ENCODE measurements around the gene MUC5B.

The MUC5B gene

GRCh38 chr11:1307998-1308742 is 85.3 kb downstream of the MUC5B start:
- peak in 1 of 42 donors; percentile 36 for DNase-seq

GRCh38 chr11:1308743-1309497 is 86.1 kb downstream of the MUC5B start:
- DNase-seq, result no peak
- intact Hi-C loops (cut with DNase I), result loop anchor here (10.0 kb wide), 1 partner anchor 206 kb away; no protein-coding TSS in a partner anchor

More at GRCh38 chr11:1307998-1308742, 85.3 kb downstream of the MUC5B start:
- intact Hi-C loops (cut with DNase I), result loop anchor here (10.0 kb wide), 1 partner anchor 207 kb away; no protein-coding TSS in a partner anchor

- DNase-seq, result peak; percentile 82 to 99 (median 96)
- intact Hi-C loops (cut with DNase I), result loop anchor here (10.0 kb wide), 1 partner anchor 205 kb away; no protein-coding TSS in a partner anchor
These were observed 86.8 kb downstream of the MUC5B start, which contains the start of gene TOLLIP for GRCh38 chr11:1309498-1310317. Gene TOLLIP (minus strand): TSS chr11:1309632. CDS start chr11:1309498, 134 bp downstream.

DNA sequence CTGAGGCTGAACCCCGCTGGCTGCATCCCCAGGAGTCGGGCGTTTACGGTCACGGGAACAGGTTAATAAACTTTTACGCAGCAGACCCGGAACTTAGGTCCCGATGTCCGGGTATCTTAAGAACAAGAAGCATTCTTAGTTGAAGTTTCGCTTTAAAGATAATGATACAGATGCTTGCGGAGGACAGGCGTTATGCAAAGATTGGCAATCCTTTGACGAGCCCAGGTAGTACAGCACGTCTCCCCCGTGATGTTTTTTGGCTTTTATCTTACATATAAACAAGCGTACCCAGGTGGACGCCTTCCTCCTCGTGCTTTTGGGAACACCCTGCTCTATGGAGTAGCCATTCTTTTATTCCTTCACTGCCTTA is 87.4 kb downstream of the MUC5B start:
- DNase-seq, result peak in 1 of 42 donors; percentile 18
- intact Hi-C loops (cut with DNase I), result no loop called here

DNA sequence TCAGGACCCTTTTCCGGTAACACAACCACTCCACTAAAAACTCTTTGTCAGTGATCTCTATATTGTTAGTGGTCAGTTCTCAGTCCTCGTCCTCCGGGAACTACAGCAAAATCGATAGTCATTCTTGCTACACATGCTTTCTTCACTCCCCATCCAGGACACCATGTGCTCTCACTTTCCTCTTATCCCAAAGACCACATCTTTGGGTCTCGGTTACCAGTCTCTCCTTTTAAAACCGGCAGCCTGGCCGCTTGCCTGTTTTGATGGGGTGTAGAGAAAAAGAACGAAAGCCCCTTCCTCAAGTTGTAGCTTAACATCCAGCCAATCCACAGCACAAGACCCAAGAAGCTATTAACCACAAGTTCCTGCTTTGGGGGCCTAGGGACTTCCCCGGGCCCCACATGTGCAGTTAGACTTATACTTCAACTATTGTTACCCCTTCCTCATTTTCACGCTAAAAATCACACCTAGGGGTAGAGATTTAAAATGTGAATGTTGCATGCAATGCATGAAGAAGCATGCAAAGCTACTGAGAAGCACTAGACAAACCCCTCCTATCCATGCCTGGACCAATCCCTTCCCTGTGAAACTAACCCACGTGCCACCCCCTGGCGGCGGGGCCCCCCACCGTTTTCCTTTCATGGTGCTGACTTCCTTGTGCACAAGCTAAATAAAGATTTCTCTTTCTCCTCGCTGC is 88.1 kb downstream of the MUC5B start:
- peak in 2 of 42 donors; percentile 30 to 37 for DNase-seq
- intact Hi-C loops (cut with DNase I), result no loop called here
